Spleen (tissue), 11 donors: ENCODE results near the gene ATP10B. TPM values are rescaled to one million over a fixed set of nuclear protein-coding genes. Genes with fewer than 3 reads are reported as not detected.

Source experiments
- DNase-seq: peaks from one replicate; pipeline ENCODE4 v3.0.0-alpha.2; 2020
- H3K27ac ChIP-seq, 8 donors: fragments of 200-600 bp; sonication (generic) in 7 of 8; 1 replicate in 4 of 8; 2 replicates in 4 of 8; pipeline versions ENCODE4 v1.5.0 to v1.8.0; 2016 to 2021; ENCODE audit warnings: inconsistent platforms in 4 of 8, mild to moderate bottlenecking in 4 of 8, moderate library complexity in 1 of 8
- H3K27me3 ChIP-seq, 7 donors: fragments of 200-600 bp; sonication (generic) in 6 of 7; replicated peaks in 1 of 7; 1 replicate in 4 of 7; 2 replicates in 3 of 7; pipeline versions ENCODE4 v1.5.0 to v1.8.0; 2016 to 2021; ENCODE audit warnings: inconsistent platforms in 3 of 7, mild to moderate bottlenecking in 1 of 7
- H3K36me3 ChIP-seq, 6 donors: fragments of 200-600 bp; sonication (generic) in 5 of 6; 1 replicate in 4 of 6; 2 replicates in 2 of 6; pipeline versions ENCODE4 v1.5.0 to v1.8.0; 2016 to 2021; ENCODE audit warnings: inconsistent platforms in 2 of 6
- H3K4me1 ChIP-seq, 6 donors: fragments of 200-600 bp; sonication (generic) in 5 of 6; 1 replicate in 3 of 6; 2 replicates in 3 of 6; pipeline versions ENCODE4 v1.5.0 to v1.8.0; 2016 to 2021; ENCODE audit warnings: inconsistent platforms in 3 of 6
- H3K4me3 ChIP-seq, 8 donors: fragments of 200-600 bp; sonication (generic) in 7 of 8; 1 replicate in 4 of 8; 2 replicates in 4 of 8; pipeline versions ENCODE4 v1.5.0 to v1.8.0; 2016 to 2021; ENCODE audit warnings: inconsistent platforms in 4 of 8, mild to moderate bottlenecking in 4 of 8, moderate library complexity in 2 of 8
- H3K9me3 ChIP-seq, 8 donors: fragments of 200-600 bp; sonication (generic) in 7 of 8; 1 replicate in 4 of 8; 2 replicates in 4 of 8; pipeline versions ENCODE4 v1.5.0 to v1.8.0; 2016 to 2021; ENCODE audit warnings: inconsistent platforms in 4 of 8
- CTCF ChIP-seq, 11 experiments: fragments of 200-600 bp in 7 of 11; fragments of 450-650 bp in 4 of 11; sonication (generic) in 4 of 11; IDR thresholded peaks in 8 of 11; conservative IDR thresholded peaks in 3 of 11; 1 replicate in 7 of 11; 2 replicates in 4 of 11; pipeline versions ENCODE4 v1.4.0 to v1.8.0; 2016 to 2021; ENCODE audit warnings: antibody characterized with exemption in 11 of 11, inconsistent platforms in 4 of 11, mild to moderate bottlenecking in 1 of 11
- POLR2A ChIP-seq, 3 donors: fragments of 450-650 bp; IDR thresholded peaks; one replicate each; pipeline ENCODE4 v1.5.1; 2017; ENCODE audit warnings: antibody characterized with exemption in 3 of 3, mild to moderate bottlenecking in 1 of 3
- POLR2AphosphoS5 ChIP-seq, 3 donors: sonication (generic); formaldehyde crosslinking; IDR thresholded peaks; one replicate each; pipeline ENCODE4 v1.5.1; 2017; ENCODE audit warnings: antibody characterized with exemption in 3 of 3
- WGBS, 5 donors: extraction: QIAGEN DNeasy Blood & Tissue Kit in 3 of 5; methylation state at CpG; one replicate each; pipeline versions ENCODE4 v1.1.5 to v1.1.7; 2013 to 2018; 5-methylcytosine and 5-hydroxymethylcytosine counted together
- intact Hi-C: fragments of 100-400 bp; cut with DNase I; formaldehyde crosslinking; loops from one replicate; pipeline ENCODE4 v1.15.0; 2023; ENCODE audit warnings: low total_unique reads
- polyA plus RNA-seq, 3 donors: library from polyadenylated mRNA; stranded (reverse); fragments of 200-250 nt; gene quantifications; one replicate each; pipeline ENCODE4 v1.2.1, GENCODE V29; 2013
- total RNA-seq, 7 donors: library from RNA; depleted of rRNA in 3 of 7; stranded (reverse); fragments of >200 nt in 3 of 7; fragmentation: NEBNext Ultra II Directional in 4 of 7; extraction: Animal tissue kit (Norgen Biotek cat#: 25700) in 4 of 7; gene quantifications; one replicate each; pipeline versions ENCODE4 v1.1.0 to v1.2.1, GENCODE V29; 2016 to 2021
- donor health status: healthy with polysubstance abuse.
- donor health status: DM: no; HTN: no; CAD: no; lungs with moderate emphysema.
- donor health status: DM: no; HTN: no; CAD: no.
- donor health status: Bipolar disorder and iron deficiency.
- donor health status: healthy.
- donor health status: DM: no; HTN: no; CAD: no.
- donor health status: DM: yes; HTN: yes; CAD: no.

The ATP10B gene
- total and polyA plus RNA-seq, 10 donors: 0.06 TPM; not detected in 9

DNA sequence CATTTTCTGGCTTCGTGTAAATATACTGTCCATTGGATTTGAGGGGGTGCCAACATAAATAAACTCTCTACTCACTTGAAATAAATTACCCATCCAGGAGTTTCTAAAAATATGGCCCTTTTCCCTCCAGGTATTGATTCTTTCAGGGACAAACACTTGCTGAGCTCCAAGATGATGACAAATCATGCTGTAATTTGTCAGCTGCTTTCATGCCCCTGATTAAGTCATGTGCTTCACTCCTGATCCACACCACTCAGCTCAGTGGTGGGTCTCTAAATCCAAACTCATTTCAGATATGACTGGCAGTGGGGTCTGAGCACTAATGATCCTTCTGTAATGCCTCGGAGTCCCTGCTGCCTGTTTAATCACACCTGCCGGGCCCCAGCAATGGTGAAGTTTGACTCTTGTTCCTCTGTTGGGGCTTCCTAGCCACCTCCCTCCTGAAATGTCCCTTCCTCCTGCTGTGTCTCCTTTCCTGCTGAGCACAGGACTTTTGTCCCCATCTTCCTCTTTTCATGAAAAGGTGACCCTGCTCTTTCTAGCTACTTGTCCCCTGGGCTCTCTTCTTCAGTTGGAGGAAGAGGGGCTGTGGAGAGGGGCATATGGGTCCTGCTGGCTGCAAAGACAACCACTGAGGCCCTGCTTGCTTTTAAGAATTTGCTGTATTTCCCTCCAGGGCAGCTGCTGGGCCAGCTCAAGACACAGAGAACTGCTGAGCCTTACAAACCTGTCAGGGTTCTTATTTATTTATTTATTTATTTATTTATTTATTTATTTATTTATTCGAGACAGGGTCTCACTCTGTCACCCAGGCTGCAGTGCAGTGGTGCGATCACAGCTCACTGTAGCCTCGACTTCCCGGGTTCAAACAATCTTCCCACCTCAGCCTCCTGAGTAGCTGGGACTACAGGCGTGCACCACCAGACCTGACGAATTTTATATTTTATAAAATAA, 200.0 kb downstream of the ATP10B start:
- no peaks in the 10 kb centered on the region for H3K27me3 ChIP-seq
- no peaks in the 10 kb centered on the region for H3K4me1 ChIP-seq
- H3K36me3 ChIP-seq: no peaks in the 10 kb centered on the region
- no peak overlapping the region for H3K4me3 ChIP-seq
- no peak overlapping the region for H3K27ac ChIP-seq
- no peaks in the 10 kb centered on the region for H3K9me3 ChIP-seq
- no peak for TF ChIP-seq CTCF (IDR thresholded peaks at IDR 0.05 in 8 of 11, conservative IDR thresholded peaks at IDR 0.05 in 3 of 11)
- whole genome bisulfite sequencing, 5 donors: 84 to 90% (median 88%) methylated on average over 9 of the region's 9 CpGs
- intact Hi-C loops: no loop called here
- DNase-seq: no peak

DNA sequence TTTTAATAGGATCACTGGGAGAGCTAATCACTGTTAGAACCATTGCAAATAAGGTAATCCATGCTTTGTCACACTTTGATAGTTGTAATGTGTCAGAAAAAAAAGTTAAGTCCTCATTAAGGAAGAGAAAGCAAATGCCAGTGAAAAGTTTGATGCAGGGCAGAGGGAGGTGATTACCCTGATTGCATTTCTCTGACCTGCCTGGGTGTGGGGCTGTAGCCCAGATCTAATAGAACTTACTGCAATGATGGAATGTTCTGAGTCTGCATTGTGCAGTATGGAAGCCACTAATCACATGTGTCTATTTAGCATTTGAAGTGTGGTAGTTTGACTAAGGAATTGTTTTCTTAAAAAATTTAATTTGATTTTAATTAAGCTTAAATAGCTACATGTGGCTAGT, 202.7 kb downstream of the ATP10B start:
- H3K4me3 ChIP-seq: no peak overlapping the region
- H3K36me3 ChIP-seq: no peaks in the 10 kb centered on the region
- H3K4me1 ChIP-seq: no peaks in the 10 kb centered on the region
- H3K9me3 ChIP-seq: no peaks in the 10 kb centered on the region
- DNase-seq: no peak
- TF ChIP-seq POLR2AphosphoS5 (IDR thresholded peaks at IDR 0.05): no peak
- TF ChIP-seq CTCF (IDR thresholded peaks at IDR 0.05 in 8 of 11, conservative IDR thresholded peaks at IDR 0.05 in 3 of 11): no peak
- no peak for TF ChIP-seq POLR2A (IDR thresholded peaks at IDR 0.05)
- intact Hi-C loops: no loop called here
- H3K27me3 ChIP-seq: no peaks in the 10 kb centered on the region
- H3K27ac ChIP-seq: no peak overlapping the region

GRCh38 chr5:160646033-160646432, 206.0 kb downstream of the ATP10B start:
- H3K4me3 ChIP-seq: no peak overlapping the region
- no peaks in the 10 kb centered on the region for H3K9me3 ChIP-seq
- TF ChIP-seq CTCF (IDR thresholded peaks at IDR 0.05 in 8 of 11, conservative IDR thresholded peaks at IDR 0.05 in 3 of 11): no peak
- TF ChIP-seq POLR2AphosphoS5 (IDR thresholded peaks at IDR 0.05): no peak
- no peak for TF ChIP-seq POLR2A (IDR thresholded peaks at IDR 0.05)
- H3K27ac ChIP-seq: no peak overlapping the region
- H3K27me3 ChIP-seq: no peaks in the 10 kb centered on the region
- H3K4me1 ChIP-seq: no peaks in the 10 kb centered on the region
- no peak for DNase-seq
- intact Hi-C loops: no loop called here
- H3K36me3 ChIP-seq: no peaks in the 10 kb centered on the region

GRCh38 chr5:160643616-160644240, 208.3 kb downstream of the ATP10B start:
- no peaks in the 10 kb centered on the region for H3K4me1 ChIP-seq
- no peak overlapping the region for H3K4me3 ChIP-seq
- WGBS, 5 donors: 62 to 68% (median 65%) methylated on average over 4 of the region's 4 CpGs
- H3K36me3 ChIP-seq: no peaks in the 10 kb centered on the region
- DNase-seq: no peak
- no peak overlapping the region for H3K27ac ChIP-seq
- H3K27me3 ChIP-seq: peaks cover 0 to 6% (median 0%) of the 10 kb centered on the region in 7 donors
- TF ChIP-seq POLR2AphosphoS5 (IDR thresholded peaks at IDR 0.05) (no peak), CTCF (IDR thresholded peaks at IDR 0.05 in 8 of 11, conservative IDR thresholded peaks at IDR 0.05 in 3 of 11) (no peak), POLR2A (IDR thresholded peaks at IDR 0.05) (no peak)
- H3K9me3 ChIP-seq: no peaks in the 10 kb centered on the region
- intact Hi-C loops: no loop called here
